Endothelial cell (in vitro differentiated cells): ENCODE measurements around the gene TMEM144. TPM values are rescaled to one million over a fixed set of nuclear protein-coding genes. Genes with fewer than 3 reads are reported as not detected.
A peak's percentile ranks its signal among the peaks of the same experiment; 100 is the strongest.

Source experiments
- DNase-seq: peaks from one replicate; pipeline ENCODE4 v3.0.0; 2021; ENCODE audit warnings: low spot score
- H3K27ac Mint-ChIP-seq: one replicate; pipeline ENCODE4 v1.8.0; 2021; ENCODE audit warnings: mixed read lengths, inconsistent platforms; ENCODE audit not compliant: unreplicated experiment
- H3K27me3 Mint-ChIP-seq: one replicate; pipeline ENCODE4 v1.8.0; 2021; ENCODE audit warnings: mild to moderate bottlenecking, moderate library complexity, mixed read lengths, inconsistent platforms; ENCODE audit not compliant: unreplicated experiment
- H3K36me3 Mint-ChIP-seq: one replicate; pipeline ENCODE4 v1.8.0; 2021; ENCODE audit warnings: mild to moderate bottlenecking, low read depth, mixed read lengths, inconsistent platforms; ENCODE audit not compliant: unreplicated experiment
- H3K4me1 Mint-ChIP-seq: one replicate; pipeline ENCODE4 v1.8.0; 2021; ENCODE audit warnings: mild to moderate bottlenecking, mixed read lengths, inconsistent platforms; ENCODE audit not compliant: unreplicated experiment
- H3K4me3 Mint-ChIP-seq: one replicate; pipeline ENCODE4 v1.8.0; 2021; ENCODE audit warnings: mild to moderate bottlenecking, mixed read lengths, inconsistent platforms; ENCODE audit not compliant: unreplicated experiment
- H3K9me3 Mint-ChIP-seq: one replicate; pipeline ENCODE4 v1.8.0; 2021; ENCODE audit warnings: mixed read lengths, inconsistent platforms; ENCODE audit not compliant: unreplicated experiment
- long read RNA-seq: library from polyadenylated mRNA; unstranded; transcript quantifications from one replicate; pipeline ENCODE4 v2.0.0, GENCODE V29; 2020; ENCODE audit not compliant: unreplicated experiment
- total RNA-seq: library from RNA; stranded (reverse); fragmentation: NEBNext Ultra II Directional; extraction: Animal tissue kit (Norgen Biotek cat#: 25700); gene quantifications from one replicate; pipeline ENCODE4 v1.2.1, GENCODE V29; 2021; ENCODE audit not compliant: unreplicated experiment
- TF ChIP-seq, protein P1 (sequence below): fragments of 200-600 bp; sonication (generic); IDR thresholded peaks from one replicate; pipeline ENCODE4 v1.5.0; 2021; ENCODE audit warnings: antibody characterized with exemption; ENCODE audit not compliant: unreplicated experiment

The TMEM144 gene
- 5.7 TPM for total RNA-seq
- long read RNA-seq, partial matches to known transcripts = 0 of 1 reads
- long read RNA-seq, other reads (novel, unspliced or antisense) = 0 of 1 reads

GRCh38 chr4:158209825-158210807, at the start of gene TMEM144:
Gene TMEM144, plus strand, starts transcription at chr4:158210486. Its CDS starts 2,182 bp downstream, at chr4:158212668.
- Mint-ChIP-seq H3K36me3 (no peaks in the 10 kb centered on the region), H3K9me3 (no peaks in the 10 kb centered on the region), H3K4me1 (peaks cover 18% of the 10 kb centered on the region), H3K27ac (peak within 1 kb of the TSS; percentile 80), H3K4me3 (peak within 1 kb of the TSS; percentile 82), H3K27me3 (peaks cover 5% of the 10 kb centered on the region)
- TF ChIP-seq, protein P1, sequence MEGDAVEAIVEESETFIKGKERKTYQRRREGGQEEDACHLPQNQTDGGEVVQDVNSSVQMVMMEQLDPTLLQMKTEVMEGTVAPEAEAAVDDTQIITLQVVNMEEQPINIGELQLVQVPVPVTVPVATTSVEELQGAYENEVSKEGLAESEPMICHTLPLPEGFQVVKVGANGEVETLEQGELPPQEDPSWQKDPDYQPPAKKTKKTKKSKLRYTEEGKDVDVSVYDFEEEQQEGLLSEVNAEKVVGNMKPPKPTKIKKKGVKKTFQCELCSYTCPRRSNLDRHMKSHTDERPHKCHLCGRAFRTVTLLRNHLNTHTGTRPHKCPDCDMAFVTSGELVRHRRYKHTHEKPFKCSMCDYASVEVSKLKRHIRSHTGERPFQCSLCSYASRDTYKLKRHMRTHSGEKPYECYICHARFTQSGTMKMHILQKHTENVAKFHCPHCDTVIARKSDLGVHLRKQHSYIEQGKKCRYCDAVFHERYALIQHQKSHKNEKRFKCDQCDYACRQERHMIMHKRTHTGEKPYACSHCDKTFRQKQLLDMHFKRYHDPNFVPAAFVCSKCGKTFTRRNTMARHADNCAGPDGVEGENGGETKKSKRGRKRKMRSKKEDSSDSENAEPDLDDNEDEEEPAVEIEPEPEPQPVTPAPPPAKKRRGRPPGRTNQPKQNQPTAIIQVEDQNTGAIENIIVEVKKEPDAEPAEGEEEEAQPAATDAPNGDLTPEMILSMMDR = no peak
- DNase-seq = peak; percentile 76

GRCh38 chr4:158161551-158162354, 48.5 kb upstream of the TMEM144 start:
- TF ChIP-seq, protein P1 = no peak
- Mint-ChIP-seq H3K4me1 (peaks cover 75% of the 10 kb centered on the region), H3K9me3 (no peaks in the 10 kb centered on the region), H3K27ac (peak overlapping the region; percentile 87), H3K27me3 (peaks cover 2% of the 10 kb centered on the region), H3K4me3 (peak overlapping the region; percentile 18), H3K36me3 (peaks cover 14% of the 10 kb centered on the region)
- no peak for DNase-seq

DNA sequence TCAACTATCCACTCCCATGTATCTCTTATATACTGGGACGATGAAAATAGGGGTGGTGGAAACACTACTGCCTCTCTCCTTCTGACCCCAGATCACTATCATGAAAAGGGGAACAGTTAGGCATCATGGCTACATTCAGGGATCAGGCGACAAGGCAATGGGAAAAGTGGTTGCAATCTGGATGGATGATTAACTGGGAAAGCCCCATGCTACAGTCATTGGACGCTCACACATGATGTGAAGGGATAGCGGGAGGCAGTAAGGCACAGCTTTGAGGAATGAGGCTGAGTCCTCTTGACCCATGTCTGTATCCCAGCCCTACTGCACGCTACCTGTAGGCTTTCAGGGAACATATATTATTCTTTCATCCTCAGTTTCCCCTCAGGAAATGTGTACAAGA, 47.7 kb upstream of the TMEM144 start:
- Mint-ChIP-seq H3K36me3 (peaks cover 15% of the 10 kb centered on the region), H3K4me3 (no peak overlapping the region), H3K9me3 (no peaks in the 10 kb centered on the region), H3K4me1 (peaks cover 73% of the 10 kb centered on the region), H3K27me3 (peaks cover 2% of the 10 kb centered on the region), H3K27ac (peak overlapping the region; percentile 87)
- TF ChIP-seq, protein P1 = no peak
- no peak for DNase-seq

GRCh38 chr4:158163941-158164767, 46.1 kb upstream of the TMEM144 start:
- no peak for DNase-seq

More at GRCh38 chr4:158163941-158164767, 46.1 kb upstream of the TMEM144 start:
- Mint-ChIP-seq H3K27me3 (peaks cover 2% of the 10 kb centered on the region), H3K4me3 (peak overlapping the region; percentile 68), H3K36me3 (peaks cover 19% of the 10 kb centered on the region), H3K27ac (peak overlapping the region; percentile 59), H3K9me3 (no peaks in the 10 kb centered on the region), H3K4me1 (peaks cover 72% of the 10 kb centered on the region)
- TF ChIP-seq, protein P1 = no peak
